Fibroblast of villous mesenchyme (primary cell): ENCODE data around the gene ERC1. TPM values are rescaled to one million over a fixed set of nuclear protein-coding genes. Genes with fewer than 3 reads are reported as not detected.

Experiments
- DNase-seq: peaks from one replicate; pipeline ENCODE4 v3.0.0-alpha.2; 2010; ENCODE audit warnings: low read depth
- H3K4me3 ChIP-seq: 2 replicates; pipeline ENCODE4 v1.5.1; 2011; ENCODE audit warnings: low read depth, mild to moderate bottlenecking, low read length
- CTCF ChIP-seq: IDR thresholded peaks from 2 replicates; pipeline ENCODE4 v1.5.1; 2012; ENCODE audit warnings: low read depth, mild to moderate bottlenecking, low read length; ENCODE audit not compliant: insufficient read depth
- total RNA-seq: library from RNA; depleted of rRNA; stranded (reverse); fragments of >200 nt; gene quantifications from 2 replicates; pipeline ENCODE4 v1.2.3, GENCODE V29; 2012

ERC1 gene
- total RNA-seq, 1 donor = 49.7 TPM

GRCh38 chr12:1544996-1545700 lies 554.1 kb downstream of the ERC1 start:
- H3K4me3 ChIP-seq = no peak overlapping the region
- DNase-seq = peak; percentile 51
- peak; percentile 50 for TF ChIP-seq CTCF

Other genes starting within 250 kb of the ERC1 start
- 70.5 and 92.4 TPM in 2 replicates for gene WNK1, start 238.6 kb upstream of the ERC1 start, total RNA-seq
- gene RAD52, start 41.5 kb upstream of the ERC1 start, total RNA-seq = 10.3 and 15.1 TPM in 2 replicates